Measurements from ENCODE around the gene FHDC1. TPM values are rescaled to one million over a fixed set of nuclear protein-coding genes. Genes with fewer than 3 reads are reported as not detected.

FHDC1 gene
- under 1 TPM; 0.08 to 0.43 (median 0.18) TPM for total RNA-seq
- polyA plus RNA-seq, result under 1 TPM; 0.19 to 0.29 TPM
- long read RNA-seq, donor 1, result 0 reads
- long read RNA-seq, donor 2, result 0 reads
- long read RNA-seq, donor 3, result 0 reads

DNA sequence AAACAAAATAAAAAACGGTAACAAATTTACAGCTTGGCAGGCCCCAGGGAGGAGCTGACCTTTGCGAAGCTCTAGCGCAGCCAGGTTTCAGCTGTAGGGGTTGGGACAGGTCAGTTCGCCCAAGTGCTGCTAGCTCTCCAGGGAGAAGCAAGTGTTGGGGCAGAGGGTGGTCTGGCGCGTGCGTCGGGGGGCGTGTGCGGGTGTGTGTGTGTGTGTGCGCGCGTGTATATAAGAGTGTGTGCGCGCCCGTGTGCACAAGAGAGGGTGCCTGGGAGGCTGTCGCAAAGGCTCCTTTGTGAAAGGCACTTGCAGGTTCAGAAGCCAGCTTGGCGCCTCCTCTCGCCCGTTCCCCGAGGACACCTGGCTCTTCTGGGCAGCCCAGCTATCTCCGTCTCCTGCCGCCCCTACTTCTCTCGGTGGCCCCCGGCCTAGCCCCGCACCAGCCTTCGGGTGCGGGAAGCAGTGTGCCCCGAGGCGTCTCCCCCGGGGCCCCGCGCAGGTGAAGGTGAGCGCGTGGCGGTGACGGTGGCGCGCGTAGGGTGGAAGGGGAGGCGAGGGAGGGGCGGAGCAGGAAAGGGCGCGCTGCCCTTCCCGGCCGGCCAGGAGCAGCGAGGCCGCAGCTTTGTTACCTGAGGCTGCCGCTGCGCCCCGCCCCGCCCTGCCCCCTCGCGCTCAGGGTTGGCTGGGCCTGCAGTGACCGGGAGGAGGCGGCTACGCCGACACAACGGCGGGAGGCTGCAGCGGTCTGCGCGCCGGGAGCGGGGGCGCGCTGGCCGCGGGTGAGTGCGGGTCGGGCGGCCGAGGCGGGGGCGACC, at the start of gene FHDC1:
Gene FHDC1, plus strand, starts transcription at position 693 of the 815 bp plus-strand sequence. CDS start 6,735 bp downstream, outside the sequence.
- TF ChIP-seq CTCF (IDR thresholded peaks at IDR 0.05), result peak in 1 of 9 donors; percentile 13
- Histone ChIP-seq H3K4me1 (peaks cover 0 to 31% (median 23%) of the 10 kb centered on the region in 9 donors), H3K27me3 (peaks cover 0 to 81% (median 59%) of the 10 kb centered on the region in 7 donors), H3K36me3 (no peaks in the 10 kb centered on the region), H3K4me3 (peak within 1 kb of the TSS; percentile 37 to 65 (median 60)), H3K27ac (no peak within 1 kb of the TSS), H3K9me3 (no peaks in the 10 kb centered on the region)
- ATAC-seq (peak in 7 of 8 donors; percentile 10 to 54 (median 22)), DNase-seq (no peak)
- WGBS, 2 donors, result 4% methylated on average over 64 to 75 of the region's 75 CpGs
- intact Hi-C loops (cut with DNase I), result no loop called here

DNA sequence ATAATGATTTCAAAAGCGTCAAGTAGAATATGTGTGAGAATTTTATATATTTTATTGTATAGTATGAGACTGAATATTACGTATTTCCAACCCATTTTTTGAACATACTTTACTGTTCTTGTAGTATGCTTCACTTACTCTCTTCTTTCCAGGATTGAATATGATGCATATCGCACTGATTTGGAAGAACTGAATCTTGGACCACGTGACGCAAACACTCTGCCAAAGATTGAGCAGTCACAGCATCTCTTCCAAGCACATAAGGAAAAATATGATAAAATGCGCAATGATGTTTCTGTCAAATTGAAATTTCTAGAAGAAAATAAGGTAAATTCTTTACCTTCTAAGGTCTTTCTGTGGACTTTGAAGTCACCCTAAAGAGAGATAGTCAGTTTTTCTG, 48.1 kb upstream of the FHDC1 start:
- H3K27ac ChIP-seq, result no peak overlapping the region
- intact Hi-C loops (cut with DNase I), result no loop called here
- peaks cover 0 to 89% (median 8%) of the 10 kb centered on the region in 9 donors for H3K36me3 ChIP-seq
- H3K27me3 ChIP-seq, result no peaks in the 10 kb centered on the region
- no peaks in the 10 kb centered on the region for H3K4me1 ChIP-seq
- no peaks in the 10 kb centered on the region for H3K9me3 ChIP-seq
- H3K4me3 ChIP-seq, result no peak overlapping the region
- DNase-seq (no peak), ATAC-seq (no peak)
- TF ChIP-seq CTCF (IDR thresholded peaks at IDR 0.05), result no peak
- WGBS, 2 donors, result 91 to 94% methylated on average over 6 of the region's 6 CpGs

GRCh38 chr4:152892974-152893373, 43.1 kb upstream of the FHDC1 start:
- no peaks in the 10 kb centered on the region for H3K4me1 ChIP-seq
- no peak for TF ChIP-seq CTCF (IDR thresholded peaks at IDR 0.05)
- H3K4me3 ChIP-seq, result no peak overlapping the region
- no peaks in the 10 kb centered on the region for H3K9me3 ChIP-seq
- ATAC-seq (no peak), DNase-seq (no peak)
- H3K27me3 ChIP-seq, result no peaks in the 10 kb centered on the region
- 84 to 85% methylated on average over 2 of the region's 2 CpGs for WGBS, 2 donors
- H3K36me3 ChIP-seq, result peaks cover 0 to 80% (median 8%) of the 10 kb centered on the region in 9 donors
- intact Hi-C loops (cut with DNase I), result no loop called here
- no peak overlapping the region for H3K27ac ChIP-seq

DNA sequence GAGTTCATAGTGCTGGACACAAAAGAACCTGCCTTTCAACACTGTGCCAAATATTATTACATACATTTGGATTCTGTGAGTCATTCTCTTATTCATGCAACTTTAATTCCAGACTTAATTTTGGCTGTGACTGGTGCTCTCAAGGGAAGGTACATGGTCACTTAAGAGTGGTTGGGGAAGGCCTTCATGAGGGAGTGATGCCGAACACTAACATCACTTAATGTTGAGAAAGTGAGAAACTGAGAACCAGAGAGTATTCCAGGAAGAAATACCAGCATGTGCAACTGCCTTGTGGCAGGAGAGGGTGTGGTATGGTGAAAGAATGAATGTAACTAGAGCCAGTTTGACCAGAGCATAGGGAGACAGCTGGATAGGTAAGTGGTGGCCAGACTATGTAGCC, 41.5 kb upstream of the FHDC1 start:
- ATAC-seq, result no peak
- TF ChIP-seq CTCF (IDR thresholded peaks at IDR 0.05), result no peak
- 83 to 91% methylated on average over 1 of the region's 1 CpG for WGBS, 2 donors
- intact Hi-C loops (cut with DNase I), result no loop called here
- H3K27ac ChIP-seq, result no peak overlapping the region
- H3K9me3 ChIP-seq, result no peaks in the 10 kb centered on the region
- H3K4me3 ChIP-seq, result no peak overlapping the region
- peaks cover 0 to 66% (median 4%) of the 10 kb centered on the region in 9 donors for H3K36me3 ChIP-seq
- H3K27me3 ChIP-seq, result no peaks in the 10 kb centered on the region
- no peaks in the 10 kb centered on the region for H3K4me1 ChIP-seq
- no peak for DNase-seq
